ENCODE data around the gene EDIL3.
"Not testable (repeated sequence)": the region's sequence is repeated elsewhere in the genome, so short reads cannot be mapped to it uniquely, and the experiment has no call there.

The EDIL3 gene

GRCh38 chr5:84168841-84169240, 215.8 kb downstream of the EDIL3 start:
- no peak for DNase-seq (ENCODE audit: low read depth)

GRCh38 chr5:84163671-84164070, 221.0 kb downstream of the EDIL3 start:
- DNase-seq (ENCODE audit: low read depth): no peak

- no peak for DNase-seq (ENCODE audit: low read depth)
Measured at GRCh38 chr5:84162695-84163094, 222.0 kb downstream of the EDIL3 start.

GRCh38 chr5:84160650-84161049, 224.0 kb downstream of the EDIL3 start:
- DNase-seq (ENCODE audit: low read depth): not testable (repeated sequence)

- DNase-seq (ENCODE audit: low read depth): no peak
Measured at GRCh38 chr5:84149094-84149493, 235.6 kb downstream of the EDIL3 start.

- DNase-seq (ENCODE audit: low read depth): no peak
Measured at GRCh38 chr5:84148651-84149050, 236.0 kb downstream of the EDIL3 start.

- no peak for DNase-seq (ENCODE audit: low read depth)
Measured at GRCh38 chr5:84137541-84137940, 247.1 kb downstream of the EDIL3 start.

GRCh38 chr5:84131372-84131771, 253.3 kb downstream of the EDIL3 start:
- DNase-seq (ENCODE audit: low read depth): no peak

- no peak for DNase-seq (ENCODE audit: low read depth)
Measured at GRCh38 chr5:84130006-84130580, 254.6 kb downstream of the EDIL3 start.

GRCh38 chr5:84125216-84125615, 259.5 kb downstream of the EDIL3 start:
- no peak for DNase-seq (ENCODE audit: low read depth)

GRCh38 chr5:84119252-84119651, 265.4 kb downstream of the EDIL3 start:
- no peak for DNase-seq (ENCODE audit: low read depth)

- DNase-seq (ENCODE audit: low read depth): no peak
Measured at GRCh38 chr5:84118551-84118950, 266.1 kb downstream of the EDIL3 start.

GRCh38 chr5:84115727-84116126, 269.0 kb downstream of the EDIL3 start:
- no peak for DNase-seq (ENCODE audit: low read depth)

- DNase-seq (ENCODE audit: low read depth): no peak
Measured at GRCh38 chr5:84113246-84114105, 271.2 kb downstream of the EDIL3 start.

- no peak for DNase-seq (ENCODE audit: low read depth)
Measured at GRCh38 chr5:84092738-84093137, 291.9 kb downstream of the EDIL3 start.

- no peak for DNase-seq (ENCODE audit: low read depth)
Measured at GRCh38 chr5:84091127-84091799, 293.4 kb downstream of the EDIL3 start.

- DNase-seq (ENCODE audit: low read depth): no peak
Measured at GRCh38 chr5:84088996-84089395, 295.7 kb downstream of the EDIL3 start.

GRCh38 chr5:84086511-84086910, 298.2 kb downstream of the EDIL3 start:
- no peak for DNase-seq (ENCODE audit: low read depth)

- DNase-seq (ENCODE audit: low read depth): no peak
Measured at GRCh38 chr5:84085387-84086041, 299.2 kb downstream of the EDIL3 start.

- no peak for DNase-seq (ENCODE audit: low read depth)
Measured at GRCh38 chr5:84080908-84081307, 303.8 kb downstream of the EDIL3 start.

- DNase-seq (ENCODE audit: low read depth): no peak
Measured at GRCh38 chr5:84072339-84072738, 312.3 kb downstream of the EDIL3 start.

- no peak for DNase-seq (ENCODE audit: low read depth)
Measured at GRCh38 chr5:84069608-84070179, 315.0 kb downstream of the EDIL3 start.

Data from stimulated activated CD8-positive, alpha-beta memory T cell treated with anti-CD3 and anti-CD28 coated beads, Interleukin-4, amount 100 ng/mL, for 24 hours (primary cell).